ENCODE measurements around the gene GPSM1.

Gene GPSM1

GRCh38 chr9:136391737-136392537, 64.6 kb downstream of the GPSM1 start:
- no peak overlapping the region for H3K4me3 ChIP-seq (replicated peaks in 1 of 2; ENCODE audit: low read depth in 2 of 2, low read length in 2 of 2)
- no peak for DNase-seq (ENCODE audit: low read depth in 2 of 2)
- no peak for TF ChIP-seq CTCF (IDR thresholded peaks at IDR 0.05; ENCODE audit: low read depth, low read length)

- no peak overlapping the region for H3K4me3 ChIP-seq (replicated peaks in 1 of 2; ENCODE audit: low read depth in 2 of 2, low read length in 2 of 2)
- TF ChIP-seq CTCF (IDR thresholded peaks at IDR 0.05; ENCODE audit: low read depth, low read length), result no peak
- peak in 1 of 2 donors; percentile 17 for DNase-seq (ENCODE audit: low read depth in 2 of 2)
Observed at GRCh38 chr9:136392538-136393449, 65.5 kb downstream of the GPSM1 start.

- no peak overlapping the region for H3K4me3 ChIP-seq (replicated peaks in 1 of 2; ENCODE audit: low read depth in 2 of 2, low read length in 2 of 2)
- no peak for TF ChIP-seq CTCF (IDR thresholded peaks at IDR 0.05; ENCODE audit: low read depth, low read length)
- DNase-seq (ENCODE audit: low read depth in 2 of 2), result no peak
Observed at GRCh38 chr9:136393531-136393930, 66.2 kb downstream of the GPSM1 start.

GRCh38 chr9:136394312-136395019, 67.1 kb downstream of the GPSM1 start:
- no peak overlapping the region for H3K4me3 ChIP-seq (replicated peaks in 1 of 2; ENCODE audit: low read depth in 2 of 2, low read length in 2 of 2)
- DNase-seq (ENCODE audit: low read depth in 2 of 2), result no peak
- TF ChIP-seq CTCF (IDR thresholded peaks at IDR 0.05; ENCODE audit: low read depth, low read length), result no peak

- no peak for DNase-seq (ENCODE audit: low read depth in 2 of 2)
- no peak overlapping the region for H3K4me3 ChIP-seq (replicated peaks in 1 of 2; ENCODE audit: low read depth in 2 of 2, low read length in 2 of 2)
- no peak for TF ChIP-seq CTCF (IDR thresholded peaks at IDR 0.05; ENCODE audit: low read depth, low read length)
Observed at GRCh38 chr9:136395020-136395340, 67.6 kb downstream of the GPSM1 start.

- no peak for DNase-seq (ENCODE audit: low read depth in 2 of 2)
- TF ChIP-seq CTCF (IDR thresholded peaks at IDR 0.05; ENCODE audit: low read depth, low read length), result no peak
- H3K4me3 ChIP-seq (replicated peaks in 1 of 2; ENCODE audit: low read depth in 2 of 2, low read length in 2 of 2), result no peak overlapping the region
Observed at GRCh38 chr9:136395345-136396218, 68.2 kb downstream of the GPSM1 start.

Data from cardiac fibroblast (primary cell).